ENCODE results near the gene SULT4A1. TPM values are rescaled to one million over a fixed set of nuclear protein-coding genes. Genes with fewer than 3 reads are reported as not detected.

The SULT4A1 gene
- total and polyA plus RNA-seq, 4 donors = 0.08 to 0.37 TPM; not detected in 2

DNA sequence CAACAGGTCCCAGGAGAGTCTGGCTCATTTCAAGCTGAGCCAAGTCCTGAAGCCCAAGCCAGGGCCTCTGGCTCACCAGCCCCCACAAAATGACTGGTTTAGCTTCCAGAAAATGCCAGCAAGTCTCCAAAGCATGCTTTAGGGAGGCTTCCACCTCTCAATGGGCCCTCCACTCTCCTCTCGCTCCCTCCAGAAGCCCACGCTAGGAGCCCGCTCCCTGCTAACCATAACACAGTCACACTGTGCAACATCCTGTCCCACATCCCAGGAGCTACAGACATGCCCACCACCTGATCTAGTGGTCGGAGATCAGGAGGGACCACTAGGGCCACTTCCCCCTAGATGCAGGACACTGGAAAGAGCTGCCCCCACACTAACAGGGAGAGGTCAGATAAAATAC, 6.9 kb downstream of the SULT4A1 start:
- Histone ChIP-seq H3K4me1 (ENCODE audit: control insufficient read depth in 4 of 4, insufficient read depth in 4 of 4, low read length in 3 of 4) (no peaks in the 10 kb centered on the region), H3K4me3 (ENCODE audit: low read depth in 1 of 3, low read length in 3 of 3) (no peak overlapping the region), H3K27me3 (ENCODE audit: control insufficient read depth in 4 of 4, insufficient read depth in 4 of 4, low read length in 3 of 4) (peaks cover 0 to 6% (median 2%) of the 10 kb centered on the region in 4 donors), H3K9ac (ENCODE audit: low read depth in 1 of 2, low read length in 2 of 2) (no peak overlapping the region), H3K36me3 (ENCODE audit: control insufficient read depth in 4 of 4, insufficient read depth in 3 of 4, low read depth in 1 of 4, low read length in 3 of 4) (no peaks in the 10 kb centered on the region), H3K27ac (ENCODE audit: low read depth in 1 of 2, low read length in 2 of 2) (no peak overlapping the region), H3K9me3 (ENCODE audit: control insufficient read depth in 4 of 4, low read length in 3 of 4) (peaks cover 0 to 2% (median 0%) of the 10 kb centered on the region in 4 donors)
- DNase-seq (ENCODE audit: low spot score) = no peak
- TF ChIP-seq EGR1 (IDR thresholded peaks at IDR 0.05; ENCODE audit: low read depth in 2 of 2) = no peak
- no peak for TF ChIP-seq FOXA2 (IDR thresholded peaks at IDR 0.05)
- TF ChIP-seq, protein P1, sequence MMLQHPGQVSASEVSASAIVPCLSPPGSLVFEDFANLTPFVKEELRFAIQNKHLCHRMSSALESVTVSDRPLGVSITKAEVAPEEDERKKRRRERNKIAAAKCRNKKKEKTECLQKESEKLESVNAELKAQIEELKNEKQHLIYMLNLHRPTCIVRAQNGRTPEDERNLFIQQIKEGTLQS (IDR thresholded peaks at IDR 0.05) = no peak
- no peak for TF ChIP-seq ZBTB33 (IDR thresholded peaks at IDR 0.05)
- TF ChIP-seq FOXA1 (IDR thresholded peaks at IDR 0.05) = no peak
- TF ChIP-seq SP1 (IDR thresholded peaks at IDR 0.05) = no peak
- TF ChIP-seq RAD21 (IDR thresholded peaks at IDR 0.05) = no peak
- TF ChIP-seq CTCF (IDR thresholded peaks at IDR 0.05; ENCODE audit: low read depth, low read length, missing input control) = no peak
- TF ChIP-seq JUND (IDR thresholded peaks at IDR 0.05) = no peak
- TF ChIP-seq YY1 (IDR thresholded peaks at IDR 0.05) = no peak
- TF ChIP-seq GABPA (IDR thresholded peaks at IDR 0.05 in 1 of 2, conservative IDR thresholded peaks at IDR 0.05 in 1 of 2) = no peak
- TF ChIP-seq, protein P2, sequence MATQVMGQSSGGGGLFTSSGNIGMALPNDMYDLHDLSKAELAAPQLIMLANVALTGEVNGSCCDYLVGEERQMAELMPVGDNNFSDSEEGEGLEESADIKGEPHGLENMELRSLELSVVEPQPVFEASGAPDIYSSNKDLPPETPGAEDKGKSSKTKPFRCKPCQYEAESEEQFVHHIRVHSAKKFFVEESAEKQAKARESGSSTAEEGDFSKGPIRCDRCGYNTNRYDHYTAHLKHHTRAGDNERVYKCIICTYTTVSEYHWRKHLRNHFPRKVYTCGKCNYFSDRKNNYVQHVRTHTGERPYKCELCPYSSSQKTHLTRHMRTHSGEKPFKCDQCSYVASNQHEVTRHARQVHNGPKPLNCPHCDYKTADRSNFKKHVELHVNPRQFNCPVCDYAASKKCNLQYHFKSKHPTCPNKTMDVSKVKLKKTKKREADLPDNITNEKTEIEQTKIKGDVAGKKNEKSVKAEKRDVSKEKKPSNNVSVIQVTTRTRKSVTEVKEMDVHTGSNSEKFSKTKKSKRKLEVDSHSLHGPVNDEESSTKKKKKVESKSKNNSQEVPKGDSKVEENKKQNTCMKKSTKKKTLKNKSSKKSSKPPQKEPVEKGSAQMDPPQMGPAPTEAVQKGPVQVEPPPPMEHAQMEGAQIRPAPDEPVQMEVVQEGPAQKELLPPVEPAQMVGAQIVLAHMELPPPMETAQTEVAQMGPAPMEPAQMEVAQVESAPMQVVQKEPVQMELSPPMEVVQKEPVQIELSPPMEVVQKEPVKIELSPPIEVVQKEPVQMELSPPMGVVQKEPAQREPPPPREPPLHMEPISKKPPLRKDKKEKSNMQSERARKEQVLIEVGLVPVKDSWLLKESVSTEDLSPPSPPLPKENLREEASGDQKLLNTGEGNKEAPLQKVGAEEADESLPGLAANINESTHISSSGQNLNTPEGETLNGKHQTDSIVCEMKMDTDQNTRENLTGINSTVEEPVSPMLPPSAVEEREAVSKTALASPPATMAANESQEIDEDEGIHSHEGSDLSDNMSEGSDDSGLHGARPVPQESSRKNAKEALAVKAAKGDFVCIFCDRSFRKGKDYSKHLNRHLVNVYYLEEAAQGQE (IDR thresholded peaks at IDR 0.05) = no peak
- no peak for TF ChIP-seq RXRA (IDR thresholded peaks at IDR 0.05)
- no peak for TF ChIP-seq HNF4A (conservative IDR thresholded peaks at IDR 0.05)
- no peak for TF ChIP-seq TAF1 (conservative IDR thresholded peaks at IDR 0.05)
- TF ChIP-seq NR2F2 (IDR thresholded peaks at IDR 0.05) = no peak
- no peak for TF ChIP-seq HNF4G (IDR thresholded peaks at IDR 0.05)
- no peak for TF ChIP-seq MAX (IDR thresholded peaks at IDR 0.05)
- WGBS = 97% methylated on average over 4 of the region's 4 CpGs

Data from liver (tissue), 9 donors.